ENCODE data around the gene MEN1.
A peak's percentile ranks its signal among the peaks of the same experiment; 100 is the strongest.

MEN1 gene

GRCh38 chr11:64810271-64810890 is at the start of gene MEN1:
TSS of gene MEN1 (minus strand) at chr11:64810551. CDS start at chr11:64810109, 442 bp downstream.
- peak; percentile 44 to 98 (median 94) for DNase-seq

GRCh38 chr11:64859542-64860414 is 49.4 kb upstream of the MEN1 start:
- no peak for DNase-seq

GRCh38 chr11:64858467-64859263 is 48.3 kb upstream of the MEN1 start:
- no peak for DNase-seq

- no peak for DNase-seq
Measured at GRCh38 chr11:64857485-64857884, 47.1 kb upstream of the MEN1 start.

DNA sequence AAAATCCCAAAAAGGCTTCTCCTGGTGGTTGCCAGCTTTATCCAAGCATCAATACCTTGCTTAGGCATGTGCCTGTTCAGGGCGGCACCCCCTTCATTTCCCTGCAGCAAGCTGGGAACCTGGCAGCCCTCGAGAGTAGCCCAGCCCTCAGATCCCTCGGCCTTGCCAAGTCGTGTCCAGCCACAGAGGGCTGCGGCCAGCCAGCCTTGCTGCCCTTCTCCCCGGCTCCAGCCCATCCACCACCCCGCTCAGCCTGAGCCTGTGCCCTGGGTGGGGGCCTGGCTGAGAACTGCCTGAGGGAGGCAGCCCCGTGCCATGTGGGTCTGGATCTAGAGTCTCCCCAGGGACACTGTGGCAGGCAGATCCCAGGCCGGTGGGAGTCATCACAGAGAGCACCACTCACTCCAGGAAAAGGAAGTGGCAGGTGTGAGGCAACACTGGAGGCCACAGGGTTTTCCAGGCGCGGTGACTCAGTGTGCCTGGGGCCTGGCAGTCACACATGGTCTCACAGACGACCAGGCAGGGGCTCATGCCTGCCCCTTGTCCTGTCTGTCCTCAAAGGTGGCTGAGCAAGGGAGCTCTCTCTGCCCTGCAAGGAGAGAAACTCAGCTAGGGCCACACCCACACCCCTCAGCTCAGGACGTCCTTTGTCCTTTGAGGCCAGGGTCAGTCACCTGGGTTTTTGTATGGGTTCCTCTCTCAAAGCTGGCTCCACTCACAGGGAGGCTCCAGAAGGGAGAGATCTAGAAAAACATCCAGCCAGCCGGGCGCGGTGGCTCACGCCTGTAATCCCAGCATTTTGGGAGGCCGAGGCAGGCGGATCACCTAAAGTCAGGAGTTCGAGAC is 46.3 kb upstream of the MEN1 start:
- peak in 21 of 56 donors; percentile 9 to 68 (median 36) for DNase-seq

DNA sequence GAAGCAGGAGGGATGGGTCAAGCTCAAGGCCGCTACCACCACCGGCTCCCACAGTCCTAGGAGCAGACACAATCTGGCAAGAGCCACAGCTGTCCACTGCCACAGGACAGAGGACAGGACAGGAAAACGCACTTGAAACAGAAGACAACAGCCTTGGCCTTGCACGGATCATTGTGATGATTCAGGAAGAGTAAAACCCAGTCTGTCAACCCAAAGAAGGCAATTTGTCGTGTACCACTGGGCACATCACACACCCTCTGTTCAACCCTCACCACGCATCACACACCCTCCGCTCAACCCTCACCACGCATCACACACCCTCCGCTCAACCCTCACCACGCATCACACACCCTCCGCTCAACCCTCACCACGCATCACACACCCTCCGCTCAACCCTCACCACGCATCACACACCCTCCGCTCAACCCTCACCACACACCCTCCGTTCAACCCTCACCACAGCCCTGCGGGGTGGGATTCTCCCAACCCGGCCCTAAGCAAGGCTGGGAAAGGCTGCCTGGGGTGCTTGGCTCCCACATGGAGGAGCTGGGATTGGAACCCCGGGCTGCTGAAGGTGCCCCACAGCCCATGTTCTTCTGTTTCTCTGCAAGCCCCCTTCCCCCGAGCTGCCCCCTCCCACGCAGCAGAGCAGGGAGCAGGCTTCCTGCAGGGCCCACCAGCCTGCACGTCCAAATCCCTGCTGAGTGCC is 45.4 kb upstream of the MEN1 start:
- no peak for DNase-seq

DNA sequence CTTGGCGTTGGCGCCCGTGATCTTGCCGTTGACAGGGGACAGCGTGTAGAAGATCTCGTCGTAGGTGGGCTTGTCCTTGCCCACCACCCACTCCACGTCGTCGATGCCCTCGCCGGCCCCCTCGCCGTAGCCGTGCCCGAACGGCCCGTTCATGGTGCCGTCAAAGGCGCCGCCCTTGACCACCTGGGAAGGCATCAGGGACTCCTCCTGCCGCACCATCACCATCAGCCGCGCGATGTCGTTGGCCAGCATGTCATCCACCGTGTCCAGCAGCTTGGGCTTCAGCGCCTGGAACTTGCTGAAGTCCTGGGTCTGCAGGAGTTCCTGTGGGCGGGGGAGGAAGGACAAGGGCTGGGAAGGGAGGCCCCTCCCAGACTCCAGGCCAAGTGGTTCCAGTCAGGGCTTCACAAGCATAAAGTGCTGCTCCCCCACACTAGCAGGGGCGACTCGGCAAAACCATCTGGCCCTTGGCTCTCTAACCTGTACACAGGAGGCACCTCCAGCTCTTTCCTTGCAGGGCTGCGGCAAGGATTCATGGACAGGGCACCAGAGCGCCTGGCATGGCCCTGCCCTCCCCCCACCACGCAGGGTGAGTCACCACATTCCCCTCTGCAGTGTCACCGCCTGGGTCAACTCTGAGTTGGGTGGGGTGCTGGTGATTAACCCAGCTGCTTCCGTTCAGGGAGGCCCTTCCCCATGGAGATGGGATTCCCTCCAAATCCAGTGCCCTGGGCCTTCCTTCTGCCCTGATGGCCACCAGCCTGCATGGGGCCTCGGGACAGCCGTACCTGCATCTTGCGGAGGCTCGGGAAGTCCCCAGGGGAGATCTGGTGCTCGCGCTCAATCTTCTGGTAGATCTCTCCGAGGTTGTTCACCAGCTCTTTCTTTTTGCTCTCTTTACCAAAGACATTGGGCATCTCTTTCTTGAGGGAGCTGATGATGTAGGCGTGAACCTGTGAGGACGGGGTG is 44.5 kb upstream of the MEN1 start:
- DNase-seq, result no peak

DNA sequence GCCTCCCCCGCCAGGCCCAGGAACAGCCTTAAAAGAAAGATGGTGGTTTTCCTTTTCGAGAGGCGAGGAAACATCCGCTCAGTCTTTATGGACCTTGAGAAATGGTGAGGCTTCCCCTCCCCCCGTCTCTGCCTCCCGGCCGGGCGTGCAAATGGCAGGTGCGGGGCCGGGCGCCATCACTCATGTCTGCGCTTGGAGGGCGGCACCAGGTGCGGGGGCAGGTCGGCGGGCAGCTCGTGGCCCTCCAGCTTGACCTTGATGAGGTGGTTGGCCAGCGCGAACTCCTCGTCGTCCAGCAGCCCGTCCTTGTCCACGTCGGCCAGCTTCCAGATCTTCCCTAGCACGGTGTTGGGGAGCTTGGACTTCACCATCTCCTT is 43.8 kb upstream of the MEN1 start:
- DNase-seq, result no peak

DNA sequence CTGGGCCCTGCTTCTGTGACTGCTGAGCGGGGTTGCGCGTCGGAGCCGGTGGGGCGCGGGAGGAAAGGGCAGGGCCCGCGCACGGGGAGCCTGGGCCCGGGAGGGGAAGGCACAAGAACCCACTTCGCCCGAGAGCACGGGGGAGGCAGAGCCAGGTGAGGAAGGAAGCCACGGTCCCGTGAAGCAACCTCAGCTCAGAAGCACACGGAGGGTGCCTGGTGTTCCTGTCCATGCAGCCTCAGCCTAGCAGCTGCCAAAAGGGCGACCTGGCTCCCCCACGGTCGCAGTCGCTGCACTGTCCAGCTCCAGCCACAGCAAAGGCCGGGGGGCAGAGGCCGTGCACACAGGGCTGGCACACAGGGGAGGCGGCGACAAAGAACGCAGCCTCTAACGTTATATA is 43.4 kb upstream of the MEN1 start:
- DNase-seq, result no peak

DNA sequence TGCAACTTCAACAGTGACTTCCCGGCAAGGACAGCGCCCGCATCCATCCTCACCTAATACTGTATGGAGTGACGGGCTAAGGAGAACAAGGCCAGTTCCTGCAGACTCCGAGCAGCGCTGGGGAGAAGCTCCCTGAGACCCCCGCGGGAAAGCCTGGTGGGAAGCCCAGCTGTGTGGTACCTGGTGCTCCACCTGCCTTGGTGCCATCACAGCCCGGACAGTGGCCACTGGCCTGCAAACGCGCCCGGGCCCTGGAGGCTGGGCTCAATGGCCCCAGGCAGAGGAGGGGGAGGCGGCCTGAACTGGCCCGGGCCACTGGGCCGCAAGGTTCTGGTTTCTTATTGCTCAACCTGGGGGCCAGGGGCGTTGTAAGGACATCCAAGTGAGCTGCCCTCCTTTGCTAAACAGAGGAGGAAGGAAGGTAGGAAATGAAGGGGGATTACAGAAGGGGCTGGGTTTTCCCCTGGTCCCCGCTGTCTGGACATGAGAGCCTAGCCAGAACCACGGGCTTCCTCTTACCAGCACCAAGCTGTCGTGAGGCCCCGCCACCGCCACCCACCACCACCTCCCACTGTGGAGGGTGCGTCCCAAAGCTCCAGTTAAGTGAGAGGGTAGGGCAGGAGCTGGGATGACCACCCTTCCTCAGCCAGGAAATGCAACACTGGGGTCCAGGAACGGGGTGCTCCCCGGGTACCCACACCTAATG is 42.6 kb upstream of the MEN1 start:
- DNase-seq, result no peak

DNA sequence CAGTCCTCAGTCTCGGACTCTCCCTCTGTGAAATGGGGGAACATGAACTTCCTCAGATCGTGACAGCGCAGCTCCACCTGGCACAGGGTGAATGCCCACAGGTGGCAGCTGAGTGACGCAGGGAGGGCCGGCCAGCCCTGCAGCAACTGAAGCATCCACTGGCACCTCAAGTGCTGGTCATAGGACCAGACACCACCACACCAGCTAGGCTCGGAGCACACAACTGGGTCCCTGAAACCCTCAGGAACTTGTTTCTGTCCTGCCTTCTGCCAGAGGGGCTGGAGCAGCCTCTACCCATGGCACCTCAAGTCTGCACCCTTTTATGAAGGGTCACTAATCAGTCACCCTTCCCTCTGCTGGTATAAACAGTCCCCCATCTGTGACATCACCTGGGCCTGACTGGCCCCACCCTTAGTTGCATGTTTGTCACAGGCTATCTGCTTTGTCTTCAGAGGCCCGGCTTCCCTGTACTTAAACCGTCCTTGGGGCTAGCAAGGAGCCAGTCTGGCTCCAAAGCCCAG is 41.5 kb upstream of the MEN1 start:
- no peak for DNase-seq

DNA sequence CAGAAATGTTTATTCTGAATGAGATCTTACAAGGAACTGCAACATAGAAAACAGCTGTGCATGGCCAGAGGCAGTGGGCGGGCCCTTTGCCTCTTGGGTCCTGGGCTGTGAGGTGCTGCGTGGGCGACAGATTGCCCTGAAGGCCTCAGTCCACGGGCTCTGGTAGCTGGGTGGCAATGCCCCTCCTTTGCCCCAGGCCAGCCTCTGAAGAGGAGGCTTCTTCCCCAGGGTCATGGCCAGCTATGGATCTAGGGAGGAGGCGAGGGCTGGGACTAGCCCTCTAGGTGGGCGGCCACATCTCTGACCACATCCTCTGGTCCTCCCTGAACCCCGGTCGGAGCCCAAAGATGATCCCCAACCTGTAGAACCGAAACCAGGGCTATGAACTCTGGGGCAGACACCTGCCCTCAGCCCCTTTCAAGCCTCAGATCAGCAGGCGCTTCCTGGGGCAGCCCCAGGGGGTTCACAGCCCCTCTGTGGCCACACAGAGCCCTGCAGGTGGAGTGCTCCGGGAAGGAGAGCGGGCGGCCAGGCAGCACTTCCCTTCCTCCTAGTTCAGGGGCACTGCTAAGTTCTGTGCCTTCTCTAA is 40.7 kb upstream of the MEN1 start:
- DNase-seq, result no peak

DNA sequence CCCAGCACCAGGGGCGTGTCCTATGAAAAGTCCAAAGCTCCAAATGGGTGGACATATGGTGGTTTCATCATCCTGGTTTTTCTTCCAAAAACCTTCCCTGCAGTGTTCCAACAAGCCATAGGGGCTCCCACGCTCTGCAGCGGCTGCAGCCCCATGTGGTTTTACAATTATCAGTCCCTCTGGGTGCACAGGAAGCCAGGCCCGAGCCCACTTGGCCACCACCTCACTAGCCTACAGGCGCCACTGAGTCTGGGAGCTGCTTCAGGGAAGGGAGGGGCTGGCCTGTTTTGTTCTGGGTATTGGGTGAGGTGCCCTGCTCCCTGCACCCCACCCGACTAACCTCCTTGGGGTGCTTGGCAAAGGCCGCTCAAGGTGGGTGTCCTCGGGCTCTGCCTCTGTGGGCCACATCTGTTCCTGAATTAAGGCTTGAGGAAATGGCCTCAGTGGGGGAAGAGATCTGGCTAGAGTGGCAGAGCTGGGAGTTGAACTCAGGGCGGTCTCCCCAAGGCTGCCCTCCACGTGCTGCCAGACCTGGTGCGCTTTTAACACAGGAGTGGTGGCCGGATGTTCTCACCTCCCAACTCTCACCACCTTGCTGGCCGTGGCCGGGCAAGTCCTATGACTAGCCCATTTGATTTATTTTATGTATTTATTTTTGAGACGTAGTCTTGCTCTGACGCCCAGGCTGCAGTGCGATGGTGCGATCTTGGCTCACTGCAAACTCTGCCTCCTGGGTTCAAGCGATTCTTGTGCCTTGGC is 39.4 kb upstream of the MEN1 start:
- no peak for DNase-seq

DNA sequence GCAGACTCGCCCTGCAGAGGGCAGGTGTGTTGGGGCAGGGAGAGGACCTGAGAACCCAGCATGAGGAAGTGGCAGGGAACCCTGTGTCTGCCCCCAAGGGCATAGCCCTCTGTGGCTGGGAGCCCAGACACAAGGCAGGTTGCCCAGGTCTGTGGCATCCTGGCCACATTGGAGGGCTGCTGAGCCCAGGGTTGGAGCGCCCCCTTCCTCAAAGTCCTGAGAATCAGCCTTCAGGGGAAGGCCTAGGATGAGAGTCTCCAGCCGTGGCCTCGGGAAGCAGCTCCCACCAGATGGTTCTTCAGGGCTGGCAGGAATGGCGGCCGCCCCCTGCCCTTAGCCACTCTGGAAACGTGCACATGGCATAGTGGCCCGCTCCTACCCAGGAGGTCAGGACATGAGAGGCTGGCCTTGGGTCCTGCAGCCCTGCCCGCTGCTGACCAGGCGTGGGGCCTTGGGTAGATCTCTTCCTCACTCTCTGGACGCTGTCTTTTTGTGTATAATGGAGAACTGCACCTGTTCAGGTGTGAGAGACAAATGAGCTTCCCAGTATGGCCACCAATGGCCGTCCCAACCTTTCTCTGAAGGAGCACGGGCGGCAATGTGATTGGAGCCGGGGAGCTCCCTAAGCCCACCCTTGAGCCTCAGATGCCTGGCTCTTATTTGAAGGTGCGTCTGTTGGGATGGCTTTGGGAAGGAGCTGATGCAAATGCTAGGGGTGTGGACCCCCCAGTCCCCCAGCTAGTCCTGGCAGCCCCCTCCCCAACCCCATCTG is 38.7 kb upstream of the MEN1 start:
- DNase-seq, result no peak

GRCh38 chr11:64848214-64848825 is 38.0 kb upstream of the MEN1 start:
- DNase-seq, result no peak

Measured in amygdala (tissue), 56 donors.